Hepatocyte (in vitro differentiated cells): ENCODE data around the gene DENND4A. TPM values are rescaled to one million over a fixed set of nuclear protein-coding genes. Genes with fewer than 3 reads are reported as not detected.
"Not testable (repeated sequence)": the region's sequence is repeated elsewhere in the genome, so short reads cannot be mapped to it uniquely, and the experiment has no call there.

ENCODE experiments used
- DNase-seq: peaks from one replicate; pipeline ENCODE4 v3.0.0-alpha.2; 2016; ENCODE audit warnings: low spot score
- H2AFZ ChIP-seq: fragments of 200-600 bp; sonication (generic); 2 replicates; pipeline ENCODE4 v1.6.0; 2016; ENCODE audit warnings: antibody characterized with exemption, mild to moderate bottlenecking
- H3K27ac ChIP-seq: fragments of 200-600 bp; sonication (generic); 2 replicates; pipeline ENCODE4 v1.5.1; 2016; ENCODE audit warnings: mild to moderate bottlenecking
- H3K27me3 ChIP-seq: fragments of 200-600 bp; sonication (generic); 2 replicates; pipeline ENCODE4 v1.6.1; 2016
- H3K36me3 ChIP-seq: fragments of 200-600 bp; sonication (generic); replicated peaks from 2 replicates; pipeline ENCODE4 v1.5.1; 2016; ENCODE audit warnings: low read depth; ENCODE audit not compliant: insufficient read depth
- H3K4me1 ChIP-seq: fragments of 200-600 bp; sonication (generic); 2 replicates; pipeline ENCODE4 v1.5.1; 2016; ENCODE audit warnings: mild to moderate bottlenecking, moderate library complexity; ENCODE audit not compliant: insufficient read depth
- H3K4me2 ChIP-seq: fragments of 200-600 bp; sonication (generic); 2 replicates; pipeline ENCODE4 v1.6.0; 2016
- H3K4me3 ChIP-seq: fragments of 200-600 bp; sonication (generic); 2 replicates; pipeline ENCODE4 v1.5.1; 2016; ENCODE audit warnings: mild to moderate bottlenecking
- H3K79me2 ChIP-seq: fragments of 200-600 bp; sonication (generic); 2 replicates; pipeline ENCODE4 v1.6.0; 2017; ENCODE audit warnings: mild to moderate bottlenecking
- H3K9me2 ChIP-seq: fragments of 200-600 bp; sonication (generic); replicated peaks from 2 replicates; pipeline ENCODE4 v1.6.0; 2017; ENCODE audit warnings: mild to moderate bottlenecking; ENCODE audit not compliant: insufficient read depth
- H3K9me3 ChIP-seq: fragments of 200-600 bp; sonication (generic); 2 replicates; pipeline ENCODE4 v1.5.1; 2016; ENCODE audit warnings: low read depth, mild to moderate bottlenecking
- H4K20me1 ChIP-seq: fragments of 200-600 bp; sonication (generic); 2 replicates; pipeline ENCODE4 v1.6.0; 2016; ENCODE audit warnings: mild to moderate bottlenecking; ENCODE audit not compliant: insufficient read depth, poor library complexity, severe bottlenecking
- EZH2 ChIP-seq: fragments of 200-600 bp; sonication (generic); IDR thresholded peaks from 2 replicates; pipeline ENCODE4 v1.6.1; 2016; ENCODE audit warnings: antibody characterized with exemption, mild to moderate bottlenecking, borderline replicate concordance
- EZH2phosphoT487 ChIP-seq: fragments of 200-600 bp; sonication (generic); IDR thresholded peaks from one replicate; pipeline ENCODE4 v1.6.1; 2018; ENCODE audit warnings: antibody characterized with exemption, mild to moderate bottlenecking, low read depth, moderate library complexity; ENCODE audit not compliant: unreplicated experiment, severe bottlenecking
- WGBS: methylation state at CpG from one replicate; pipeline ENCODE4 v1.1.6; 2016; ENCODE audit warnings: low lambda C conversion rate; ENCODE audit errors: missing lambda C conversion rate; 5-methylcytosine and 5-hydroxymethylcytosine counted together
- polyA plus RNA-seq: library from polyadenylated mRNA; unstranded; fragments of >200 nt; fragmentation: Nextera tagmentation; extraction: Ambion mirVana; gene quantifications from 2 replicates; pipeline ENCODE4 v1.2.1, GENCODE V29; 2016
- total RNA-seq: library from RNA; depleted of rRNA; stranded (reverse); fragments of >200 nt; gene quantifications from 2 replicates; pipeline ENCODE4 v1.2.3, GENCODE V29; 2014
- TF ChIP-seq, protein P1 (sequence below): fragments of 200-600 bp; sonication (generic); IDR thresholded peaks from 2 replicates; pipeline ENCODE4 v1.5.1; 2016; ENCODE audit warnings: antibody characterized with exemption, mild to moderate bottlenecking; ENCODE audit not compliant: poor library complexity

DENND4A gene
- total and polyA plus RNA-seq, 2 experiments from 2014 or later = 3.2 to 20.7 TPM

- Histone ChIP-seq H3K4me2 (no peak overlapping the region), H3K27ac (no peak overlapping the region), H3K9me2 (no peaks in the 10 kb centered on the region), H3K27me3 (no peaks in the 10 kb centered on the region), H3K4me3 (no peak overlapping the region), H3K79me2 (peaks cover 84% of the 10 kb centered on the region), H3K36me3 (no peaks in the 10 kb centered on the region), H4K20me1 (no peaks in the 10 kb centered on the region), H3K4me1 (no peaks in the 10 kb centered on the region), H3K9me3 (no peaks in the 10 kb centered on the region), H2AFZ (no peak overlapping the region)
- no peak for TF ChIP-seq EZH2phosphoT487
- TF ChIP-seq, protein P1, sequence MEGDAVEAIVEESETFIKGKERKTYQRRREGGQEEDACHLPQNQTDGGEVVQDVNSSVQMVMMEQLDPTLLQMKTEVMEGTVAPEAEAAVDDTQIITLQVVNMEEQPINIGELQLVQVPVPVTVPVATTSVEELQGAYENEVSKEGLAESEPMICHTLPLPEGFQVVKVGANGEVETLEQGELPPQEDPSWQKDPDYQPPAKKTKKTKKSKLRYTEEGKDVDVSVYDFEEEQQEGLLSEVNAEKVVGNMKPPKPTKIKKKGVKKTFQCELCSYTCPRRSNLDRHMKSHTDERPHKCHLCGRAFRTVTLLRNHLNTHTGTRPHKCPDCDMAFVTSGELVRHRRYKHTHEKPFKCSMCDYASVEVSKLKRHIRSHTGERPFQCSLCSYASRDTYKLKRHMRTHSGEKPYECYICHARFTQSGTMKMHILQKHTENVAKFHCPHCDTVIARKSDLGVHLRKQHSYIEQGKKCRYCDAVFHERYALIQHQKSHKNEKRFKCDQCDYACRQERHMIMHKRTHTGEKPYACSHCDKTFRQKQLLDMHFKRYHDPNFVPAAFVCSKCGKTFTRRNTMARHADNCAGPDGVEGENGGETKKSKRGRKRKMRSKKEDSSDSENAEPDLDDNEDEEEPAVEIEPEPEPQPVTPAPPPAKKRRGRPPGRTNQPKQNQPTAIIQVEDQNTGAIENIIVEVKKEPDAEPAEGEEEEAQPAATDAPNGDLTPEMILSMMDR = no peak
- TF ChIP-seq EZH2 = no peak
- WGBS = 81% methylated on average over 5 of the region's 5 CpGs
- DNase-seq = no peak
These were observed 10.0 kb downstream of the DENND4A start for GRCh38 chr15:65782096-65782495.

GRCh38 chr15:65778701-65779100 lies 13.4 kb downstream of the DENND4A start:
- H3K4me1 ChIP-seq, DNase-seq, H2AFZ ChIP-seq, H3K4me3 ChIP-seq, H3K4me2 ChIP-seq, H3K36me3 ChIP-seq, H3K27ac ChIP-seq, H3K27me3 ChIP-seq, H3K9me3 ChIP-seq, H4K20me1 ChIP-seq, H3K9me2 ChIP-seq: not testable (repeated sequence)
- H3K79me2 ChIP-seq = peaks cover 84% of the 10 kb centered on the region
- 88% methylated on average over 7 of the region's 9 CpGs for WGBS

GRCh38 chr15:65778269-65778668 lies 13.8 kb downstream of the DENND4A start:
- no peaks in the 10 kb centered on the region for H3K9me2 ChIP-seq
- no peaks in the 10 kb centered on the region for H3K9me3 ChIP-seq
- H3K27me3 ChIP-seq = no peaks in the 10 kb centered on the region
- DNase-seq = no peak
- no peaks in the 10 kb centered on the region for H3K4me1 ChIP-seq
- no peak for TF ChIP-seq EZH2phosphoT487
- no peak for TF ChIP-seq EZH2
- TF ChIP-seq, protein P1 = no peak
- H4K20me1 ChIP-seq = no peaks in the 10 kb centered on the region
- no peaks in the 10 kb centered on the region for H3K36me3 ChIP-seq
- H2AFZ ChIP-seq = no peak overlapping the region
- 97% methylated on average over 2 of the region's 2 CpGs for WGBS
- no peak overlapping the region for H3K4me2 ChIP-seq
- H3K27ac ChIP-seq = no peak overlapping the region
- peaks cover 84% of the 10 kb centered on the region for H3K79me2 ChIP-seq
- no peak overlapping the region for H3K4me3 ChIP-seq

DNA sequence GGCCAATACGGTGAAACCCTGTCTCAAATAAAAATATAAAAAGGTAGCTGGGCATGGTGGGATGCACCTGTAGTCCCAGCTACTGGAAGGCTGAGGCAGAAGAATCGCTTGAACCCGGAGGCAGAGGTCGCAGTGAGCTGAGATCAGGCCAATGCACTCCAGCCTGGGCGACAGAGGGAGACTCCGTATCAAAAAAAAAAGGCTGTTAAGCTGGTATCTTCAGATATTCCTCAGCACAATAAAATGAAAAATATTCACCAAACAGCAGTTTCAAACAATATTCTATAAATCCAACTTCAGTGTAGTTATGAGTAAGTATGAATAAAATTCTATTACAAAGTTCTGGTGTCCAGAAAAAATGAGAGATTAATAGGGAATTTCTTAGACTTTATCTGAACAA lies 14.2 kb downstream of the DENND4A start:
- Histone ChIP-seq H3K9me3 (no peaks in the 10 kb centered on the region), H3K9me2 (no peaks in the 10 kb centered on the region), H4K20me1 (no peaks in the 10 kb centered on the region), H3K79me2 (peaks cover 84% of the 10 kb centered on the region), H3K27ac (no peak overlapping the region), H3K4me2 (no peak overlapping the region), H3K4me3 (no peak overlapping the region), H3K36me3 (no peaks in the 10 kb centered on the region), H3K27me3 (no peaks in the 10 kb centered on the region), H3K4me1 (no peaks in the 10 kb centered on the region), H2AFZ (no peak overlapping the region)
- no peak for TF ChIP-seq EZH2
- TF ChIP-seq, protein P1 = no peak
- TF ChIP-seq EZH2phosphoT487 = no peak
- no peak for DNase-seq
- 91% methylated on average over 6 of the region's 6 CpGs for whole genome bisulfite sequencing
